SU-DHL-6 (cell line): ENCODE measurements around the gene VPS11.

Source experiments
- H2AFZ ChIP-seq: fragments of 200-600 bp; sonication (generic); 2 replicates; pipeline ENCODE4 v1.6.1; 2014; ENCODE audit warnings: low read depth, mild to moderate bottlenecking, moderate library complexity, mixed read lengths, antibody characterized with exemption, low read length; ENCODE audit not compliant: severe bottlenecking
- H3F3A ChIP-seq: fragments of 200-600 bp; shearing (Covaris generic); 2 replicates; pipeline ENCODE4 v1.6.0; 2016; ENCODE audit warnings: antibody characterized with exemption, mild to moderate bottlenecking; ENCODE audit not compliant: insufficient read depth
- H3K27ac ChIP-seq: fragments of 200-600 bp; sonication (generic); 2 replicates; pipeline ENCODE4 v1.5.1; 2016; ENCODE audit warnings: low read depth, mild to moderate bottlenecking, low read length, moderate library complexity, mixed read lengths
- H3K27me3 ChIP-seq: fragments of 200-600 bp; sonication (generic), shearing (Covaris generic); 2 replicates; pipeline ENCODE4 v1.6.0; 2014; ENCODE audit warnings: mild to moderate bottlenecking, low read length
- H3K36me3 ChIP-seq: fragments of 200-600 bp; sonication (generic); 2 replicates; pipeline ENCODE4 v1.6.1; 2014; ENCODE audit warnings: mild to moderate bottlenecking, low read length, mixed read lengths
- H3K4me2 ChIP-seq: fragments of 300-600, 200-600 bp; shearing (Covaris generic), sonication (generic); 2 replicates; pipeline ENCODE4 v1.6.0; 2014; ENCODE audit warnings: low read length, low read depth, mild to moderate bottlenecking; ENCODE audit not compliant: poor library complexity, severe bottlenecking
- H3K4me3 ChIP-seq: fragments of 200-600 bp; sonication (generic); 2 replicates; pipeline ENCODE4 v1.5.1; 2014; ENCODE audit warnings: antibody characterized with exemption, low read length, mild to moderate bottlenecking, mixed read lengths; ENCODE audit not compliant: insufficient read depth, poor library complexity, severe bottlenecking
- H3K79me2 ChIP-seq: fragments of 200-600 bp; sonication (generic); 2 replicates; pipeline ENCODE4 v1.6.1; 2014; ENCODE audit warnings: mild to moderate bottlenecking, low read length, moderate library complexity; ENCODE audit not compliant: insufficient read depth
- H3K9ac ChIP-seq: fragments of 200-600 bp; sonication (generic); 2 replicates; pipeline ENCODE4 v1.7.0; 2014; ENCODE audit warnings: mild to moderate bottlenecking, low read length
- H3K9me2 ChIP-seq: fragments of 200-600 bp; sonication (generic); replicated peaks from 2 replicates; pipeline ENCODE4 v1.6.1; 2014; ENCODE audit warnings: low read length; ENCODE audit not compliant: insufficient read depth
- H3K9me3 ChIP-seq: fragments of 200-600 bp; sonication (generic); 2 replicates; pipeline ENCODE4 v1.6.1; 2014; ENCODE audit warnings: low read length, mixed read lengths; ENCODE audit not compliant: insufficient read depth
- H4K20me1 ChIP-seq: fragments of 200-600 bp; sonication (generic); 2 replicates; pipeline ENCODE4 v1.6.1; 2014; ENCODE audit warnings: low read depth, mild to moderate bottlenecking, antibody characterized with exemption, low read length, moderate library complexity, mixed read lengths
- CTCF ChIP-seq: fragments of 200-600 bp; sonication (generic); IDR thresholded peaks from one replicate; pipeline ENCODE4 v1.5.1; 2017; ENCODE audit warnings: antibody characterized with exemption, mild to moderate bottlenecking, low read length, moderate library complexity; ENCODE audit not compliant: insufficient read depth, poor library complexity, severe bottlenecking
- EZH2phosphoT487 ChIP-seq: fragments of 200-600 bp; sonication (generic), shearing (Covaris generic); conservative IDR thresholded peaks from 2 replicates; pipeline ENCODE4 v1.6.1; 2018; ENCODE audit warnings: mild to moderate bottlenecking, antibody characterized with exemption, low read length, moderate library complexity, mixed read lengths

Gene VPS11

GRCh38 chr11:119114351-119114750 lies 46.7 kb downstream of the VPS11 start:
- Histone ChIP-seq H3K4me2 (no peak overlapping the region), H3K9me2 (no peaks in the 10 kb centered on the region), H4K20me1 (no peaks in the 10 kb centered on the region), H3K9ac (no peak overlapping the region), H3K79me2 (peaks cover 2% of the 10 kb centered on the region; the same call in 1 of the 2 replicates), H2AFZ (no peak overlapping the region), H3K4me3 (no peak overlapping the region), H3K36me3 (no peaks in the 10 kb centered on the region), H3K27me3 (no peaks in the 10 kb centered on the region), H3K27ac (no peak overlapping the region), H3K9me3 (no peaks in the 10 kb centered on the region), H3F3A (peaks cover 12% of the 10 kb centered on the region)
- no peak for TF ChIP-seq CTCF
- no peak for TF ChIP-seq EZH2phosphoT487

GRCh38 chr11:119115484-119116234 lies 48.0 kb downstream of the VPS11 start:
- Histone ChIP-seq H3K27ac (no peak overlapping the region), H2AFZ (no peak overlapping the region), H3K4me3 (no peak overlapping the region), H3K4me2 (no peak overlapping the region), H3K27me3 (no peaks in the 10 kb centered on the region), H3F3A (peaks cover 16% of the 10 kb centered on the region), H4K20me1 (no peaks in the 10 kb centered on the region), H3K9ac (no peak overlapping the region), H3K9me2 (no peaks in the 10 kb centered on the region), H3K9me3 (no peaks in the 10 kb centered on the region), H3K79me2 (no peaks in the 10 kb centered on the region), H3K36me3 (no peaks in the 10 kb centered on the region)
- no peak for TF ChIP-seq EZH2phosphoT487
- no peak for TF ChIP-seq CTCF

- no peak overlapping the region for H3K4me2 ChIP-seq
These were observed 48.6 kb downstream of the VPS11 start for GRCh38 chr11:119116235-119116594.

More at GRCh38 chr11:119116235-119116594, 48.6 kb downstream of the VPS11 start:
- Histone ChIP-seq H3K9ac (no peak overlapping the region), H3K79me2 (no peaks in the 10 kb centered on the region), H3K9me3 (no peaks in the 10 kb centered on the region), H3K36me3 (no peaks in the 10 kb centered on the region), H3F3A (peaks cover 16% of the 10 kb centered on the region), H3K9me2 (no peaks in the 10 kb centered on the region), H3K27me3 (no peaks in the 10 kb centered on the region), H3K27ac (no peak overlapping the region), H4K20me1 (no peaks in the 10 kb centered on the region), H3K4me3 (no peak overlapping the region), H2AFZ (no peak overlapping the region)
- TF ChIP-seq CTCF = no peak
- no peak for TF ChIP-seq EZH2phosphoT487
